Suprapubic skin (tissue), 3 donors: ENCODE results near the gene CHST8.

Source experiments
- POLR2AphosphoS5 ChIP-seq, 3 donors: sonication (generic); formaldehyde crosslinking; IDR thresholded peaks; one replicate each; pipeline ENCODE4 v1.6.1; 2017; ENCODE audit warnings: antibody characterized with exemption in 3 of 3
- TF ChIP-seq, protein P1 (sequence below), 2 donors: fragments of 200-600 bp in 1 of 2; fragments of 450-650 bp in 1 of 2; sonication (generic) in 1 of 2; IDR thresholded peaks; one replicate each; pipeline ENCODE4 v1.5.1; 2016 to 2019; ENCODE audit warnings: antibody characterized with exemption in 2 of 2, mild to moderate bottlenecking in 1 of 2, moderate library complexity in 1 of 2

DNA sequence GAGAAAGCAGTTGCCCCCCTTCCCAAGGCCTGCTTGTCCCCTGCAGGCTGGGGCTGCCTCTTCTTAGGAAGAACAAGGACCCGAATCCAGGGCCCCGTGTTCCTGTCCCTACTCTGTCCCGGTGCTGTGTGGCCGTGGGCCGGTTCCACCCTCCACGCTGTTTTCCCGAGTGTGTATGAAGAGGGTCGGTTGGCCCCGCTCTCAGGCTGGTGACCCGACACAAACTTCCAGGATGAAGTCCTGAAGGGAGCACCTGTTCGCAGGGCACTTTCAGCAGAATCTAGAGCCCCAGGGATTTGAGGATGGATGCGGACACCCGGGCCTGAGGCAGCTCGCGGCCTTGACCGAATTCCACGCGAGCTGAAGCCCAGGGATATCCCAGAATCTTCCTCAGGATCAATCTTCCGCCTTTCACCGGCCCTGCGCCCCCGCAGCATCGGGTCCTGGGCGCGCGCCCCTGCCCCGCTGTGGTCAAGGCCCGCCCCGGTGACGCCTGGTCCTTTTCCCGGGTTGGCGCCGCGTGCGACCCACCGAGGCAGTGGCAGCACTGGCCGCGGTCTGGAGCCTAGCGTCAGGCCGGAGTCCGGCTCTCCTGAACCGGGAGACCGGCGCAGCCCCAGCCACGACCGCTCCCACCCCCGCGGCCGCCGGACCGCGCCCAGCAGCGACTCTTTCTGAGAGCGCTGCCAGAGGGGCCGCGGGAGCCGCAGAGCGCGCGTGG, 528 bp upstream of the CHST8 start:
- TF ChIP-seq POLR2AphosphoS5 (IDR thresholded peaks at IDR 0.05), result no peak
- TF ChIP-seq, protein P1, sequence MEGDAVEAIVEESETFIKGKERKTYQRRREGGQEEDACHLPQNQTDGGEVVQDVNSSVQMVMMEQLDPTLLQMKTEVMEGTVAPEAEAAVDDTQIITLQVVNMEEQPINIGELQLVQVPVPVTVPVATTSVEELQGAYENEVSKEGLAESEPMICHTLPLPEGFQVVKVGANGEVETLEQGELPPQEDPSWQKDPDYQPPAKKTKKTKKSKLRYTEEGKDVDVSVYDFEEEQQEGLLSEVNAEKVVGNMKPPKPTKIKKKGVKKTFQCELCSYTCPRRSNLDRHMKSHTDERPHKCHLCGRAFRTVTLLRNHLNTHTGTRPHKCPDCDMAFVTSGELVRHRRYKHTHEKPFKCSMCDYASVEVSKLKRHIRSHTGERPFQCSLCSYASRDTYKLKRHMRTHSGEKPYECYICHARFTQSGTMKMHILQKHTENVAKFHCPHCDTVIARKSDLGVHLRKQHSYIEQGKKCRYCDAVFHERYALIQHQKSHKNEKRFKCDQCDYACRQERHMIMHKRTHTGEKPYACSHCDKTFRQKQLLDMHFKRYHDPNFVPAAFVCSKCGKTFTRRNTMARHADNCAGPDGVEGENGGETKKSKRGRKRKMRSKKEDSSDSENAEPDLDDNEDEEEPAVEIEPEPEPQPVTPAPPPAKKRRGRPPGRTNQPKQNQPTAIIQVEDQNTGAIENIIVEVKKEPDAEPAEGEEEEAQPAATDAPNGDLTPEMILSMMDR (IDR thresholded peaks at IDR 0.05), result no peak
